HG03175 (cell line): ENCODE data around the gene PHACTR1.
"Not testable (repeated sequence)": the region's sequence is repeated elsewhere in the genome, so short reads cannot be mapped to it uniquely, and the experiment has no call there.

Source experiments
- ATAC-seq: cut with Tn5 transposase; IDR thresholded peaks from one replicate; pipeline ENCODE4 v1.9.1; 2021; ENCODE audit warnings: mild to moderate bottlenecking, moderate library complexity; ENCODE audit not compliant: unreplicated experiment

Gene PHACTR1

DNA sequence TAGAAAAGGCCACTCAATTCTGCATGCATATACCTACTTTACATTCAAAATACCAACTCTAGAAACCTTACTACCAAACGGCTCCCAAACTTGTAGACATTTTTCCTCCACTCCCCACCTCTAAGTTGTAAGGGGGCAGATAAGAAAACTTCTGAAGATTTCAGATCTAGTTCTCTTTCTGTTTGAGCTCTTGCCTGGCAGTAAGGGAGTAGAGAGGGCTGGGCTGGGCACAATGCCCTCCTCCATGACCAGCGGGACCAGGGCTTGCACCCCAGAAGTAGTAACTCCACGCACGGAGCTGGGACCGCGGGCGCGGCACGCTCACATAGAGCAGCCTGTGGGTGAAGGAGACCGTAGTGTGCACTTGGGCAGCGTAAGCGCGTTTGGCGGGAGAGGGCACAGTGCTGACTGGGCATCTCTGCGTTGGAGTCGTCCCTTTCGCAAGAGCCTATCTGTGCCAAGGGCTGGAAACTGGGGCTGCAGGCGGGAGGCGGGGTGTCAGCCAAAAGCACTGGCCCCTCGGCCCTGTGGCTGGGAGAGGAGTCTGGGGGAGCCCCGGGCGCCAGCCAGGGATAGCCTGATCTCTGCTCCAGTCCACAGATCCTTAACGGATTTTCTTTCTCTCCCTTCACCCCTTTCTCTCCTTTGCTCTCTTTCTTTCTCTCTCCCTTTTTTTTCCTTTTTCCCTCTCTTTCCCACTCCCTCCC, 32.4 kb downstream of the PHACTR1 start:
- ATAC-seq, result no peak

DNA sequence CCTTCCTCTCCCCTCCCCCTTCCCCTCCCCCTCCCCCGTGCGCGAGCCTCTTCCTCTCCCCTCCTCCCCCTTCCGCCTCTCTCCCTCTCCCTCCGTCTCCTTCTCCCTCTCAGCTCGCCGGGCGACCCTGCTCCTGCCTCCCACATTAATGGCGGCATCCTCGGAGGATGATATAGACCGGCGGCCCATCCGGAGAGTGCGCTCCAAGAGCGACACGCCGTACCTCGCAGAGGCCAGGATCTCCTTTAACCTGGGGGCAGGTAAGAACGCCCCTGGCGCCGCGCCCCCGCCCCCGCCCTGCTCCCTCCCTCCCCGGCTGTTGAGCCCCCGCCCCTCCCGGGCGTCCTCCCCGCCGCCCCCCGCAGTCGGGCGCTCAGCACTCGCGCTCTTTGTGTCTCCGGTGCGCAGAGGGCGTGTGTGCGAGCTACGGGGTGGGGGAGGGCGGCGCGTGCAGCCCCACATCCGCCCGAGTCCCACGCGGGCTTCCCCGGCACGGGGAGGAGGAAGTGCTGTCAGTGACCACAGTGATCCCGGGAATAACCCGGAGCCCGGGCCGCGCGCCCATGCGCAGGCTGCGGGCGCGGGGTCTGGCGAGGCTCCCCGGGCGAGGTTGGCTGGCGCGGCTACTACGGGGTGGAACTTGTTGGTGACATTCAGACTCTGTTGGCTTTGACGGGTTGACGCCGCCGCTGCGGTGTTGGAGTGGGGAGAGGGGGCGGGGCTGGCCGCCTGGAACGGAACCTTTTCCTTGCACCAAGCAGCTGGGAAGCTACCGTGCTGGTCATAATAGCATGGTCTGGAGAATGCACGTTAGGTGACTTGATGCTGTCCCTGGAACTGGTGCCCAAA, 33.2 kb downstream of the PHACTR1 start:
- ATAC-seq, result no peak

DNA sequence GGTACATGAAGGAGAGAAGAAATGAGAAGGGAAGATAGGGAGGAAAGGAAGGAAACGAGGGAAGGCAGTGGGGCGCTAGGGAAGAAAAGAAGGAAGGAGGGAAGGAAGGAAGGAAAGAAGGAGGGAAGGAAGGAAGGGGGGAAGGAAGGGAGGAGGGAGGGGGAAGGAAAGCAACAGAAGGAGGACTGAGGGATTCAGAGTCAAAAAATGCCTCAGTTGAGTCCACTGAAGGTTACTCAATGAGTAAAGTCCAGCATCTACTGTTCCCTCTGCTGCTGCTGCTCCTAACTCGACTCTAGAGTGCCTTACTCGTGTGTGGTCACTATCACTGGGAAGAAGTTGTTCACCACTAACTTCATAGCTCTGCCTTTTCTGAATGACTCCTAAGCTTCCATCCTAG, 33.8 kb downstream of the PHACTR1 start:
- no peak for ATAC-seq

DNA sequence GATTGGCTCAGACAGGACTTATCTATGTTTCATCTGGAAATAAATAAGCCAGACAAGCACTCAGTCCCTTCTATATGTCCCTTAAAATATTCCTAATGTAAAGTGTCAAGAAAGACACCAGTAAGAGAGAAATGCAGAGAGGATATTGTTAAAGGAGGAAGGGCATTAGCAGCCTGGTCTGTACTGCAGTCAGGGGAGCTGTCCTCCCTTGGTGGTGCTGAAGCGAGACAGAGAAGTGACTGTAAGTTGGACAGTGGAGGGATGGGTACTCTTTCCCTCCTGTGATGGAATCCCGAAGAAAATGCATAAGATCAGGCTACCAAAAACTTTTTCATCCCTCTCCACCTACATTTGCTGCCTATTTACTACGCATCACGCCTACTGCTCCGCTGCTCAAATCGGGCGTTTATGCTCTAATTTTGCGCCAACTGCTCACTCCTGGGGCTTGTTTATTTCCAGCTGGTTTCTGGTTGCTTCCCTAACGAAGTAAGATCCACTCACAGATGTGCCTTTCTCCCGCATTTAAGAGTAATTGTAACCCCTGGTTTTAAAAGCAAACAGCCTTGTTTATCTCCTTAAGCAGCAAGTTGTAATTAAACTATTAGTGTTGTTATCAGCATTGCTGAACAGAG, 35.2 kb downstream of the PHACTR1 start:
- no peak for ATAC-seq

DNA sequence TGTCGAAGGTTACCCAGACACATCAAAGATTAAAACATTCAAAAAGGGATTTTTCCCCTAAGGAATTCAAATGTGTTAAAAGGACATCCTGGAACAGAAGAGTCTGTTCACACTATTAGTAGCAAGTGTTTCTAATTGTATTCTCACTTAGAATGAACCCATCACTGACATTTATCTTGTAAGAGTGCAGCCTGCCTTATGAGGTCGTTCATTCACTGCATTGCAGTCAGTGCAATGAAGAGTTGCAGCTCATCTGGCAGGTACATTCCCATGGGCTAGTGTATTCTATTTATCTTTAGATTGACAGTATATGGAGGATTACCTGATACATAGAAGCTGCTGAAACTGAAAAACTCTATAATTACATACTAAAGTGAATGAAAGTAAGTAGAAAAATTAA, 36.5 kb downstream of the PHACTR1 start:
- ATAC-seq, result no peak

DNA sequence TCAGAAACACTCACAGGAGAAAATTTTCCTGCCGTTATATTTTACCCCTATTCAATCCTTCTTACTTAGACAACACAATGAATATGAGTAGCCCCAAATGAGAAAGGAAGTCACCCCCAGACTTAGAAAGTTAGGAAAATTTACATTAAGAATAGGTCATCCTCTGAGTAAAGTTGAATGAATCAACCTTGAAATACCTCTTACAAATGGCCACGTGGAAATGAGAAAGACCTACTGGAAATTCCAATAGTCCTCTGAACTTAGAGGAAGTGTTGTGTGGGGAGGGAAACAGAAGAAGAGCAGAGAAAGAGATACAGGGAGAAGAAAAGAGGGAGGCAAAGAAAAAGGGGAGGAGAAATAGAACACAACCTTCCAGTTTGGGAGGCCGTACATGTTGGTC, 43.7 kb downstream of the PHACTR1 start:
- ATAC-seq, result no peak

DNA sequence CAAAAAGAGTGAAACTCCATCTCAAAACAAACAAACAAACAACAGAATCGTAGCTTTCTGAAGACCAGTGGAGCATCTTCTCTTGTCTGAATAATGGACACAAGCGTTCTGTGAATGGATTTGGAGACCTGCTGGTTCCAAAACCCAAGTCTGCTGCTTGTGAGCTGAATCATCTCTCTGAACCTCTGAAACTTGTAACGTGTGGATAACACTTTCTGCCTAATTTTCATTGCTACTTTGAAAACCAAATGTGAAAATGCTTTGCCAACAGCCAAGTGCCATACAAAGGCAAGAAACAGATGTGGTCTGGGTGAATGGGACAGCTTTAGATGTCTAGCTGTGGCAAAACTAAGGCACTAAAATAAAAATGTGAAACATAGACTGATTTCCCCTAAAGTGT, 44.3 kb downstream of the PHACTR1 start:
- no peak for ATAC-seq

DNA sequence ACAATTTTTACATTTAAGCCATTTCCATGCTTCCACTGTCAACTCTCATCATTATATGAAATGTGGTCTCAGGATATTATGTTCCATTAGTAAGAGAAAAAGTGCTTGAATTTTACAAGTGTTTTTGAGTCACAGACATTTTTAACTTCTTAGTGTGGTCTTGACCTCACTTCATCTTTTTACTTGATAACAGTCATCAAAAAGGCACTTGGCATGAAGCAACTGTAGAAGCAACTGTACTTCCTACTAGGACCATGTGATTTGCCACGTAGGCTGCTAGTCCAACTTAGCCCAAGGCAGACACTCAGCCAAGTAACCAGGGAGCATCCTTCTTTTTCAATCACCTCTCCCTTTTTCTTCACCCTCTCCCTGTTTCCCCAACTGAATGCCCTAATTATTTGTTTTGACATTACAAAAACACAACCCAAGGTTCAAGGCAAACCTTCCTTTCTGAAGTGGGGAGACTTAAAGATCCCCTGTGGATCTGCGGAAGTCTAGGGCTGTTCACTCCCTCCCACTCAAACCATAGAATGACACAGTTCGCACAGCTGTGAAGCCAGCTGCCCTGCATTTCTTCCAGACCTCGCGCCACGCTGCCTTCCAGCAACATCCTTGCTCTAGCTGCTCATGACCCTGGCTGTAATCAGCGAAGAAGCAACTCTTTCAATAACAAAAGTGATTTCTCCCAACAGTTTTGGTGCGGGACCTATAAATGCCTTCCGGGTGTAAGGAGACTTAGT, 45.0 kb downstream of the PHACTR1 start:
- ATAC-seq, result no peak

DNA sequence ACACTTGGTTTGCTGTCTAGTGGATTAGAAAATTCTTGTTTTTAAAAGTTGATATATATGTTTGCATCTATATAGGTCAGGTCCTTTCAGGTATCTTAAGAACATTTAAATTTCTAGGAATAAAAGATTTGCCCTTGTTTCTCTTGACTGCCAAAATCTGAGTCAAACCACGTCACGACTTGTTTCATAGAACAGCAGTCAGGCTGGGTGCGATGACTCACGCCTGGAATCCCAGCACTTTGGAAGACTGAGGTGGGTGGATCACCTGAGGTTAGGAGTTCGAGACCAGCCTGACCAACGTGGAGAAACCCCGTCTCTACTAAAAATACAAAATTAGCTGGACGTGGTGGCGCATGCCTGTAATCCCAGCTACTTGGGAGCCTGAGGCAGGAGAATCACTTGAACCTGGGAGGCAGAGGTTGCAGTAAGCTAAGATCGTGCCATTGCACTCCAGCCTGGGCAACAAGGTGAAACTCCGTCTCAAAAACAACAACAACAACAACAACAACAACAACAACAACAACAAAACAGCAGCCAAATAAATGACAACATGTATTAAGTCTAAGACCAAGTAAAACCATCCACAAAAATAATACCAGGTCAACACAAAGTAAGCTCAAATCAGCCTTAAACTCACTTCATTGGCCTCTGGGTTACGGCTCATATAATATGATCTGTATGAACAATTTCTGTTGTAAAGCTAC, 46.3 kb downstream of the PHACTR1 start:
- not testable (repeated sequence) for ATAC-seq

DNA sequence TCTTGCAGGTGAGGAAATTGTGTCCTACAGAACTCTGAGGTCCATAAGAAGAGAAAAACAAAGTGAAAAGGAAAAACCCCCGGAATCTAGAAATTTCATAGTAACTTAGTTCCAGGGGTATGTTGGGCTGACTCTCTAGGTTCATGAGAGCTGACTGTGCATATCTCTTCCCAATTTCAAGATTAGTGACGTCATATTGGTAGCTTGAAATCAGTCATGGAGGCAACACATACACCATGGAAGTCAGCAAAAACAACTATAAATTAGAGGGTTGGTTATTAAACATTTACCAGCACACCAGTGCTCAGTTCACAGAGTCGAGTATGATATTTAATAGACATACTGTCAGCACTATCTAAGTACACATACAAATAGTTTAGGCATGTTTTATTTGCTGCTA, 49.8 kb downstream of the PHACTR1 start:
- ATAC-seq, result no peak

DNA sequence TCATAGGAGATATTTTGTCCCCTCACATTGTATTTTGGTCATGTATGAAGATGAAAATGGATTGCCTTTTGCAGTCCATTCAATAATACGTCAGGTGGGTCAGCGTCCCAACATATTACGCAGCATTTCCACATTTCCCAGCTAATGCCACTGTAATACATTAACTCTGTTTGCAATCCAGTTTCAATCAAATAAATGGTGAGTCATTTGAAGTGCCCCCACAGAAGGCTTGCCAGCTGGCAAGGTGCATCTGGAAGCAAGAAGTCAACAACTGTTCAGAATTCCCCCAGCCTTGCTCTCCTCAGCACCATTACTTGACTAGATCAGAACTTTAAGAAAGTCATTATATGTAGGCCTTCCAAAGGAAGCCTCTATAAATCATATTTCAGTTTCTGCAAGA, 50.4 kb downstream of the PHACTR1 start:
- ATAC-seq, result no peak

DNA sequence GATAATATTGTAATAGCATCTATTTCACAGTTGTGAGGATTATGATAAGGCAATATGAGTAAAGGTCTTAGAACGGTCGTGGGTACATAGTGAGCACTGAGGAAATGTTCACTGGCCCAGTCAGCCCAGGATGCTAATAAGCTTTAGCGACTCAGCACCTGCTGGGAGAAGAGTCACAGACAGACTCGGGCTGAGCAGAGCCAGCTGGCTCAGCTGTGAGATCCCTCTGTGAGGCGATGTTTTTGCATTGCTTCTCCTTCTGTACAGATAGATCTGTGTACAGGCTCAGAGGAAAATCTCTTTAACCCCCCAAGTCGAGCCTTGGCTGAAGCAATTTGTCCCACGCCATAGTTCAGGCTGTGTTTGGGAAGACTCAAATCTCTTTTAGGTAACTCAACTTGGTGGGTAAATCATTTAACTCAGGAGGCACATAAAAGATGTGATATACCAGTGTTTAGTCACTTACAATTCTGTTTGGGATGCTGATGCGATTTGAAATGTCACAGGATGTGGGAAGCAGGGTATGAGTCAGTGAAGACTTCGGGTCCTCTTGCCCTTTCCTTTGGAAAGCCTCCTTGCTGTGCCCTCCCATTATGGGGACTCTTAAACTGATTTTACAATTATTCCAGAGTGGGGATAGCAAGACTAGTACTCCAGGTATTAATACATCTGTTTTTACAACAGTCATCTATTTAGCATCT, 53.1 kb downstream of the PHACTR1 start:
- ATAC-seq, result no peak

DNA sequence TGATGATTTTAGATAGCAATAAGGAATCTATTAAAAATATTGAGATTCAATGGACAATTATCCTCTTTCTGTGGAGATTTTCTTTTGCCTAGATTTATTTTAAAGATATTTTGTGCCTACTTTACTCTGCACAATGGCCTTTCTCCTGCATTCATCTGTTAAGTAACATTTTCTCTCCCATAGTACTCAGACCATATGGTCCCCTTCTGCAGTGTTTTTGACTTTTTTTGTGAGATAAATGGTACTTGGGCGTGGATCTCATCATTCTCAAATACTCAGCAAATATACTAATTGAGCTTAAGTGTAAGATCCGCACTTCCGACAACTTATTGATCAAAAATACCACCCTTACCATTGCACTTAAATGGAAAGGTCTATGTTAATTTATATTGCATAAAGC, 55.8 kb downstream of the PHACTR1 start:
- ATAC-seq, result no peak

DNA sequence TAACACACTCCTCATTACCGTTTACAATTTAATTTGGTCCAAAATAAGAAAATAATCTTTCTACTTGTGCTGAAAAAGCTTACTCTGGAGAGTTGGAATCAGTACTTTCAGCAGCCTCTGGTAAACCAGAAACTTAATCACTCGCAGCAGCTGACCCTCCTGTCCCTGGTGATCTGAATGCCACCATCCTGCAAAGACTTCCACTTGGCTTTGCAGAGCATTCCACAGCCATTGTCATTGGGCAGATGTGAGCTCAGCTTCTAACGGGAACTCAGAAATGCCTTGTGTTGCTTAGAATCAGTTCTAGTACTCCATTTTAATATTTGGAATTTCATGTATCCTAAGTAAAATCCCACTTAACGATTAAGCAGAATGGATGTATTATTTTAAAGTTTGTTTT, 59.7 kb downstream of the PHACTR1 start:
- ATAC-seq, result no peak

DNA sequence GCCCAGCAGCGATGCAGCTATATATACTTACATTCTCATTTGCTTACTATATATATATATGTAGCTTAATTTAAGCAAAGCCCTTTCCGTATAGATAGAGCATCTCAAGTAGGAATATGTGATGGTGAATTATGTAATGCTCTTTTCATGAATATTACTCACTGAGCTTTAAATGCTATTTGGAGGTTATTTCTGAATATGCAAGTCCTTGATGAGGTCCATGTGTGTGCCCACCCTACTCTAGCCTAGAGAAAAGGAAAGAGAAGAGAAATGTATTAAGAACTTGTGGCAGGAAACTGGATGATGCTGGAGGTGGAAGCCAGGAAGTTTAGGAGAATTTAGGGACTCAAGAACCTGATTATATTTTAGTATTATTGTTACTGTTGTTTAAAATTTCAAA, 63.2 kb downstream of the PHACTR1 start:
- no peak for ATAC-seq

DNA sequence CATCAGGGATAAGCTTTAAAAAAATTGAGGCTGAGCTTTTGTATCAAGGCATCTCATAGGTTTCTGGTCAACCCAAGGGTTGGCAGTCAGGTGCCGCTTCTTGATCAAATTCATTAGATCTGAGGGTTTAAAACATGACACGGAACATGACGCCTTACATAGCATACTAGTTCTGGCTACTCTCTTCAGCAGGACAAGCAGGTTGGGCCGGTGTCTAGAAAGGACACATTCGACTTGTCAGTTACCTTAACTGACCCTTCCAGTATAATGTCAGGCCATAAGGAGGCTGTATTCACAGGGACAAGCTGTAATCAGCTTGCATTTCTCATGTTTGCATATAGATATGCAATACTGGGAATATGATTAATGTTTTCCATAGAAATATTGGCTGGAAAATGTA, 65.6 kb downstream of the PHACTR1 start:
- no peak for ATAC-seq

DNA sequence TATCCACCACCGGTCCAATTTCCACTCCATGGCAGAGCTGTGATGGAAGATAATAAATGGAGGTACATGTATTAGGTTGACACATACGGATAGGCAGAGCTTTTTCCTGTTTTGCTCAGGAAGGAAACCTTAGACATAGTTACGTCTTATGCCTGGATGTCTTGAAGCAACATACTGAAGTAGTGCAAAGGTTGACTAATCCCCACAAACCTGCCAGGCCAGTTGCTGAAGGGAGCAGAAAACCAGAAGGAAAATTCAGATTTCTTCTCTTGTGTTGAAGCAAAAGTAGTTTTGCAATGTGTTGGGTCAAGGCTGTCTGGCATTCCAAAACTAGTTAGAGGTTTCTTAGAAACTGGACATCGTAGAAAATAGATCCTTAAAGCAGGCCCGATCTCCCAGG, 68.7 kb downstream of the PHACTR1 start:
- ATAC-seq, result no peak

DNA sequence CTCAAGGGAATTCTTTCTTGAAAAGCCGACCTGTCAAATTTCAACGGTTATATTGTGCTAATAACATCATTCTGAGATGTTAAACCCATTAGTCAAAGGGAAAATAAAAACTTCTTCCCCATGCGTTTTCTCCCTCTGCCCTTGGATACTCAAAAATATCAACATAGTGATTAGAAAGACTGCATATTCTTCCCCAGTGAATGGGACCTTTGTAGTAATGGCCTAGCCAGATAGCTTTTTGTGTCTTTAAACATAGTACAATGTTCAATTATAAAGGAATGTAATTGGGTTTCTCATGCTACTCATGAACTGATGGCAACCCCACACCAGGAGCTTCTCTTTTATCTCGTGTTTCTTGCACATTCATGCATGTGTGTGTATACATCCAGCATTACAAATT, 69.4 kb downstream of the PHACTR1 start:
- ATAC-seq, result no peak

DNA sequence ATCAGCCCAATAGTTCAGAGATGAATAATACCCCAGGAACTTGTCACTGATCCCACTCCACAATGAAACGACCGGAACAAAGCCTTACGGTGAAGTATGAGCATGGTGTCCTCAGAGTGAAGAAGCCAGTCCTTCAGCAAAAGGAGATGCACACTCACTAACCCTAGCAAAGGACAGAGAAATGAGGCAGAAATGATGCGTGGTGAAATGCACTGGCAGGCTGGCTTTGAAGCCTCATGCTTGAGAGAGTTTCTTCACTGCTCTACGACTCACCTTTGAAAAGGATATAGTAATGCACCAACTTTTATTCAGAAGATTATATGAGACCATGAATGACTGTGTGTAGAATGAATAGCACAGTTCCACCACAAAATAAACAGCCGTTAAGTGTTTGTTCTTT, 74.8 kb downstream of the PHACTR1 start:
- ATAC-seq, result no peak

DNA sequence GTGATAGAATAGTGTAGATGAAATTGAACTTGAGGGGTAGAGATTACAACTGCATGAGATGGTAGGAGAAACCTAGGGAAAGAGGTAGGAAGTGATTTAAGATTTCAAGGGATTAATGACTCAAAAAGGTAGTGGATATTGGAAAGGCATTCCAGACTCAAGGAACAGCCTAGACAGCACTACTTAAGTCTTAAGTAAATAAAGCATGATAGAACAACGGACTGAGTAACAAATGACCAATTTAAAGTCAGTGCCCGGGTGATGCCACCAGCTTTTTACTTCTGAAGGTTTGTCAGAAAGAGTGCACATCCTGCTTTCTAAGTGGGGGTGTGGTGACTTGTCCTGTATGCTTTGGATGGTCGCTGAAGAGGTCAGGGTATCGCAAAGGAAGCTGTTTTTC, 81.8 kb downstream of the PHACTR1 start:
- ATAC-seq, result no peak
